Endothelial cell of umbilical vein (primary cell): ENCODE data around the gene CUL2.

Source experiments
- EZH2 ChIP-seq: IDR thresholded peaks from 2 replicates; pipeline ENCODE4 v1.6.1; 2012; ENCODE audit warnings: borderline replicate concordance, low read depth, mild to moderate bottlenecking, moderate library complexity, low read length, inconsistent platforms; ENCODE audit not compliant: severe bottlenecking
- FOS ChIP-seq: IDR thresholded peaks from 2 replicates; pipeline ENCODE4 v1.6.1; 2011; ENCODE audit warnings: mild to moderate bottlenecking, low read length, moderate library complexity, borderline replicate concordance; ENCODE audit not compliant: insufficient read depth
- GATA2 ChIP-seq: IDR thresholded peaks from 2 replicates; pipeline ENCODE4 v1.7.0; 2011; ENCODE audit warnings: low read depth, mild to moderate bottlenecking, moderate library complexity, mixed read lengths, low read length; ENCODE audit not compliant: insufficient read length, insufficient read depth
- JUN ChIP-seq: IDR thresholded peaks from 2 replicates; pipeline ENCODE4 v1.6.1; 2011; ENCODE audit warnings: borderline replicate concordance, low read depth; ENCODE audit not compliant: insufficient read length, insufficient read depth
- MYC ChIP-seq: IDR thresholded peaks from one replicate; pipeline ENCODE4 v1.6.1; 2011; ENCODE audit warnings: mild to moderate bottlenecking, low read depth, low read length
- POLR2A ChIP-seq: IDR thresholded peaks from 2 replicates; pipeline ENCODE4 v1.6.1; 2012; ENCODE audit warnings: low read depth, mild to moderate bottlenecking, control low read depth, low read length
- POLR2AphosphoS5 ChIP-seq: IDR thresholded peaks from 2 replicates; pipeline ENCODE4 v1.6.1; 2012; ENCODE audit warnings: low read depth, mild to moderate bottlenecking, control low read depth, low read length, moderate library complexity; ENCODE audit not compliant: insufficient read depth
- TF ChIP-seq, protein P1 (sequence below), 2 donors: IDR thresholded peaks; 1 replicate in 1 of 2; 2 replicates in 1 of 2; pipeline ENCODE4 v1.5.1; 2011; ENCODE audit warnings: low read length in 2 of 2, mild to moderate bottlenecking in 2 of 2, moderate library complexity in 2 of 2, control low read depth in 1 of 2, inconsistent platforms in 1 of 2, low read depth in 1 of 2; ENCODE audit not compliant: insufficient read depth in 1 of 2; ENCODE audit errors: extremely low read depth in 1 of 2
- TF ChIP-seq, protein P2 (sequence below): IDR thresholded peaks from 2 replicates; pipeline ENCODE4 v1.6.1; 2011; ENCODE audit not compliant: insufficient read depth, insufficient read length

DNA sequence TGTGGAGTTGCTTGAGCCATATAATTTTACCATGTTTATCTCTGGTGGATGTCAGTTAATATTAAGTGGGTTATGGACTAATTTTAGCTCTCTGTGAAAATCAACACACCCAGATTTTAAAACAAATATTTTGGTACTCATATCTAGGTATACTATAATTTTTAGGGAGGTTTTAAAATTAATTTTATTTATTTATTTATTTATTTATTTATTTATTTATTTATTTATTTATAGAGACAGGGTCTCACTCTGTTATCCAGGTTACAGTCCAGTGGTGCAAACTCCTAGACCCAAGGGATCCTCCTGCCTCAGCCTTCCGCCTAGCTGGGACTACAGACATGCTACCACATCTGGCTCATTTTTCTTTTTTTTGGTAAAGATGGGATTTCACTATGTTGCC lies 29.2 kb upstream of the CUL2 start:
- no peak for TF ChIP-seq EZH2
- TF ChIP-seq, protein P1, sequence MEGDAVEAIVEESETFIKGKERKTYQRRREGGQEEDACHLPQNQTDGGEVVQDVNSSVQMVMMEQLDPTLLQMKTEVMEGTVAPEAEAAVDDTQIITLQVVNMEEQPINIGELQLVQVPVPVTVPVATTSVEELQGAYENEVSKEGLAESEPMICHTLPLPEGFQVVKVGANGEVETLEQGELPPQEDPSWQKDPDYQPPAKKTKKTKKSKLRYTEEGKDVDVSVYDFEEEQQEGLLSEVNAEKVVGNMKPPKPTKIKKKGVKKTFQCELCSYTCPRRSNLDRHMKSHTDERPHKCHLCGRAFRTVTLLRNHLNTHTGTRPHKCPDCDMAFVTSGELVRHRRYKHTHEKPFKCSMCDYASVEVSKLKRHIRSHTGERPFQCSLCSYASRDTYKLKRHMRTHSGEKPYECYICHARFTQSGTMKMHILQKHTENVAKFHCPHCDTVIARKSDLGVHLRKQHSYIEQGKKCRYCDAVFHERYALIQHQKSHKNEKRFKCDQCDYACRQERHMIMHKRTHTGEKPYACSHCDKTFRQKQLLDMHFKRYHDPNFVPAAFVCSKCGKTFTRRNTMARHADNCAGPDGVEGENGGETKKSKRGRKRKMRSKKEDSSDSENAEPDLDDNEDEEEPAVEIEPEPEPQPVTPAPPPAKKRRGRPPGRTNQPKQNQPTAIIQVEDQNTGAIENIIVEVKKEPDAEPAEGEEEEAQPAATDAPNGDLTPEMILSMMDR (IDR thresholded peaks at IDR 0.05; ENCODE audit: extremely low read depth in 1 of 2, insufficient read depth in 1 of 2, low read depth in 1 of 2, low read length in 2 of 2), result no peak
- TF ChIP-seq POLR2A, result no peak
- TF ChIP-seq, protein P2, sequence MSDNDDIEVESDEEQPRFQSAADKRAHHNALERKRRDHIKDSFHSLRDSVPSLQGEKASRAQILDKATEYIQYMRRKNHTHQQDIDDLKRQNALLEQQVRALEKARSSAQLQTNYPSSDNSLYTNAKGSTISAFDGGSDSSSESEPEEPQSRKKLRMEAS, result no peak
- TF ChIP-seq POLR2AphosphoS5, result no peak
- TF ChIP-seq JUN, result no peak
- TF ChIP-seq MYC, result no peak
- no peak for TF ChIP-seq FOS
- TF ChIP-seq GATA2, result no peak
